CD14-positive monocyte (primary cell): ENCODE results near the gene C15orf61. TPM values are rescaled to one million over a fixed set of nuclear protein-coding genes. Genes with fewer than 3 reads are reported as not detected.

ENCODE experiments used
- DNase-seq, 3 donors: peaks; one replicate each; pipeline ENCODE4 v3.0.0-alpha.2; 2011 to 2022
- H2AFZ ChIP-seq: 2 replicates; pipeline ENCODE4 v1.6.0; 2012; ENCODE audit warnings: mild to moderate bottlenecking, low read depth, low read length, inconsistent platforms; ENCODE audit not compliant: insufficient read depth, poor library complexity, severe bottlenecking
- H3K27ac ChIP-seq, 2 donors: 1 replicate in 1 of 2; 2 replicates in 1 of 2; pipeline ENCODE4 v1.5.1; 2012 to 2013; ENCODE audit warnings: low read length in 2 of 2, control low read depth in 1 of 2, inconsistent platforms in 1 of 2, low read depth in 1 of 2, mild to moderate bottlenecking in 1 of 2
- H3K27me3 ChIP-seq, 2 donors: one replicate each; pipeline versions ENCODE4 v1.6.0 to v1.6.1; 2011 to 2013; ENCODE audit warnings: low read length in 2 of 2; ENCODE audit not compliant: control insufficient read depth in 2 of 2, insufficient read depth in 2 of 2
- H3K36me3 ChIP-seq, 2 donors: replicated peaks in 1 of 2; 1 replicate in 1 of 2; 2 replicates in 1 of 2; pipeline versions ENCODE4 v1.5.1 to v1.6.1; 2012 to 2013; ENCODE audit warnings: low read length in 2 of 2, control low read depth in 1 of 2, inconsistent platforms in 1 of 2, mild to moderate bottlenecking in 1 of 2; ENCODE audit not compliant: insufficient read depth in 2 of 2, control insufficient read depth in 1 of 2
- H3K4me1 ChIP-seq, 2 donors: 1 replicate in 1 of 2; 2 replicates in 1 of 2; pipeline versions ENCODE4 v1.5.1 to v1.6.1; 2012 to 2013; ENCODE audit warnings: low read length in 2 of 2, control low read depth in 1 of 2, inconsistent platforms in 1 of 2, mild to moderate bottlenecking in 1 of 2, moderate library complexity in 1 of 2; ENCODE audit not compliant: insufficient read depth in 2 of 2, control insufficient read depth in 1 of 2
- H3K4me2 ChIP-seq: replicated peaks from 2 replicates; pipeline ENCODE3; 2012; ENCODE audit warnings: low read length, moderate library complexity, mild to moderate bottlenecking; ENCODE audit not compliant: poor library complexity, severe bottlenecking; ENCODE audit errors: extremely low read depth
- H3K4me3 ChIP-seq, 3 experiments: fragments of 200-600 bp in 1 of 3; sonication (generic) in 1 of 3; replicated peaks in 1 of 3; 1 replicate in 2 of 3; 2 replicates in 1 of 3; pipeline ENCODE4 v1.5.1; 2011 to 2013; ENCODE audit warnings: low read length in 3 of 3, mild to moderate bottlenecking in 3 of 3, control low read depth in 2 of 3, low read depth in 2 of 3, inconsistent platforms in 1 of 3, moderate library complexity in 1 of 3
- H3K79me2 ChIP-seq: 2 replicates; pipeline ENCODE4 v1.6.0; 2012; ENCODE audit warnings: mild to moderate bottlenecking, control low read depth, inconsistent platforms, low read length, moderate library complexity; ENCODE audit not compliant: insufficient read depth
- H3K9ac ChIP-seq: 2 replicates; pipeline ENCODE4 v1.6.0; 2017; ENCODE audit warnings: low read length, mild to moderate bottlenecking; ENCODE audit not compliant: insufficient read depth, poor library complexity, severe bottlenecking
- H3K9me3 ChIP-seq, 2 donors: replicated peaks in 1 of 2; 1 replicate in 1 of 2; 2 replicates in 1 of 2; pipeline versions ENCODE4 v1.5.1 to v1.6.1; 2012 to 2013; ENCODE audit warnings: low read length in 2 of 2, control low read depth in 1 of 2; ENCODE audit not compliant: control insufficient read depth in 1 of 2, insufficient read depth in 1 of 2
- H4K20me1 ChIP-seq: 2 replicates; pipeline ENCODE4 v1.6.0; 2012; ENCODE audit warnings: mild to moderate bottlenecking, low read length, control low read depth, moderate library complexity; ENCODE audit not compliant: insufficient read depth
- H3K27ac Mint-ChIP-seq, 7 donors: one replicate each; pipeline ENCODE4 v1.8.0; 2020; ENCODE audit warnings: mild to moderate bottlenecking in 7 of 7, mixed read lengths in 7 of 7, moderate library complexity in 6 of 7, inconsistent platforms in 2 of 7
- H3K27me3 Mint-ChIP-seq, 3 donors: one replicate each; pipeline ENCODE4 v1.8.0; 2021 to 2022; ENCODE audit warnings: low read depth in 3 of 3, mild to moderate bottlenecking in 3 of 3, mixed read lengths in 3 of 3, moderate library complexity in 3 of 3, inconsistent platforms in 1 of 3
- H3K36me3 Mint-ChIP-seq, 2 donors: one replicate each; pipeline ENCODE4 v1.8.0; 2020; ENCODE audit warnings: mixed read lengths in 2 of 2, inconsistent platforms in 1 of 2, mild to moderate bottlenecking in 1 of 2
- H3K4me1 Mint-ChIP-seq: one replicate; pipeline ENCODE4 v1.8.0; 2020; ENCODE audit warnings: mild to moderate bottlenecking, mixed read lengths
- H3K4me3 Mint-ChIP-seq, 2 donors: one replicate each; pipeline ENCODE4 v1.8.0; 2020; ENCODE audit warnings: mild to moderate bottlenecking in 2 of 2, mixed read lengths in 2 of 2, moderate library complexity in 1 of 2
- H3K9me3 Mint-ChIP-seq, 7 donors: one replicate each; pipeline ENCODE4 v1.8.0; 2020 to 2022; ENCODE audit warnings: mixed read lengths in 7 of 7, mild to moderate bottlenecking in 6 of 7, moderate library complexity in 6 of 7, inconsistent platforms in 2 of 7
- WGBS: methylation state at CpG from one replicate; pipeline ENCODE4 v1.1.5; 2013; ENCODE audit warnings: missing lambda C conversion rate; ENCODE audit not compliant: insufficient coverage; 5-methylcytosine and 5-hydroxymethylcytosine counted together
- intact Hi-C, 2 donors: fragments of 100-400 bp; cut with micrococcal nuclease; formaldehyde crosslinking; loops; one replicate each; pipeline versions ENCODE4 v1.15.0 to v1.15.1; 2023
- polyA plus RNA-seq, 3 donors: library from polyadenylated mRNA; depleted of rRNA in 1 of 3; unstranded in 2 of 3; stranded (reverse) in 1 of 3; fragments of 300-500 nt in 2 of 3; fragments of >200 nt in 1 of 3; fragmentation: Illumina TruSeq in 2 of 3; gene quantifications; 1 replicate in 2 of 3; 2 replicates in 1 of 3; pipeline ENCODE4 v1.2.3, GENCODE V29; 2012 to 2021
- TF ChIP-seq, protein P1 (sequence below): fragments of 200-600 bp; IDR thresholded peaks from one replicate; pipeline ENCODE4 v1.8.0; 2022; ENCODE audit warnings: antibody characterized with exemption, mild to moderate bottlenecking

Gene C15orf61
- polyA plus RNA-seq, 3 donors = 3.2 to 3.9 (median 3.6) TPM

DNA sequence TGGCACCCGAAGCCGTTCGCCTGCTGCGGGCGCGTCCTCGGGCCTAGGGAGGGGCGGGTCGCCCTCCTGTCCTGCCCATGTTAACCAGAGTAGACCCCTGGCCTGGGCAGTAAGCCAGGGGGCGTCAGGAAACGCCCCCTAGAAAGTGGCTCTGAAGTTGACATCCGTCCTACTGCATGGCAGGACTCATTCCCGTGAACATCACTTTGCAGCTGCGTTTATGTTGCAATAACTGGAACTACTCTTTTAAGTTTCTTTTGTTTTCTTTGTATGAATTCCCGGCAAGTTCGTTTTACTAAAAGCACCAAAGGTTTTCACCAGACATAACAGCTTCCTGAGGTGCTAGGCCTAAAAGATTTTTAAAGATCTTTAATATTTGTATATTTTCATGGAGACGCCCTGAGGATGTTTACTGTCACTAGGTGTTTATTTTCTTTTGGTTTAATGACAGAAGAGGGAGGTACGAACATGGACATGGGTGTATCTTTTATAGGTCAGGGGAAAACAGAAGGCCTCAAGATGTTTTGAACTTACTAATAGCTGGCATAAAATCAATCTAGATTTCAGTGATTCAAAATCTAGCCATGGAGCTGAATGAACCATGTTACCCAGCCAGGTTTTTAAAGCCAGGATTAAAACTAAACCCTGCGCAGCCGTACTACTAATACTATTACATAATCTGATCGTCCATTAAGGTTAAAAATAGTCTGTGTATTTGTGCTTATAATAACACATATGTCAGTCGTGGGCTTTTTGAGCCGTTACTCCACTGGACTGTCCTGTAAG lies 1.0 kb downstream of the C15orf61 start:
- Mint-ChIP-seq H3K4me1 (peaks cover 28% of the 10 kb centered on the region), H3K27ac (peak overlapping the region; percentile 95 to 97 (median 96)), H3K27me3 (no peaks in the 10 kb centered on the region), H3K36me3 (peaks cover 5 to 7% of the 10 kb centered on the region in 2 donors), H3K9me3 (no peaks in the 10 kb centered on the region), H3K4me3 (peak overlapping the region; percentile 91 to 92)
- peak overlapping the region; percentile 93 for H3K9ac ChIP-seq
- 1% methylated on average over 12 of the region's 23 CpGs for WGBS
- H3K36me3 ChIP-seq = peaks cover 3 to 12% of the 10 kb centered on the region in 2 donors
- H2AFZ ChIP-seq = peak overlapping the region; percentile 86
- H3K4me3 ChIP-seq = peak overlapping the region; percentile 66 to 88 (median 67)
- peak overlapping the region; percentile 90 to 98 for H3K27ac ChIP-seq
- TF ChIP-seq, protein P1, sequence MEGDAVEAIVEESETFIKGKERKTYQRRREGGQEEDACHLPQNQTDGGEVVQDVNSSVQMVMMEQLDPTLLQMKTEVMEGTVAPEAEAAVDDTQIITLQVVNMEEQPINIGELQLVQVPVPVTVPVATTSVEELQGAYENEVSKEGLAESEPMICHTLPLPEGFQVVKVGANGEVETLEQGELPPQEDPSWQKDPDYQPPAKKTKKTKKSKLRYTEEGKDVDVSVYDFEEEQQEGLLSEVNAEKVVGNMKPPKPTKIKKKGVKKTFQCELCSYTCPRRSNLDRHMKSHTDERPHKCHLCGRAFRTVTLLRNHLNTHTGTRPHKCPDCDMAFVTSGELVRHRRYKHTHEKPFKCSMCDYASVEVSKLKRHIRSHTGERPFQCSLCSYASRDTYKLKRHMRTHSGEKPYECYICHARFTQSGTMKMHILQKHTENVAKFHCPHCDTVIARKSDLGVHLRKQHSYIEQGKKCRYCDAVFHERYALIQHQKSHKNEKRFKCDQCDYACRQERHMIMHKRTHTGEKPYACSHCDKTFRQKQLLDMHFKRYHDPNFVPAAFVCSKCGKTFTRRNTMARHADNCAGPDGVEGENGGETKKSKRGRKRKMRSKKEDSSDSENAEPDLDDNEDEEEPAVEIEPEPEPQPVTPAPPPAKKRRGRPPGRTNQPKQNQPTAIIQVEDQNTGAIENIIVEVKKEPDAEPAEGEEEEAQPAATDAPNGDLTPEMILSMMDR = no peak
- peak in 2 of 3 donors; percentile 12 to 20 for DNase-seq
- peaks cover 26 to 44% of the 10 kb centered on the region in 2 donors for H3K4me1 ChIP-seq
- H3K27me3 ChIP-seq = no peaks in the 10 kb centered on the region
- H4K20me1 ChIP-seq = no peaks in the 10 kb centered on the region
- H3K9me3 ChIP-seq = no peaks in the 10 kb centered on the region
- intact Hi-C loops = loop anchor here (2.0 to 10.0 kb wide), 2 partner anchors 21 to 313 kb away; partner anchors contain the start of gene MAP2K5 (in 1 of the 2)
- H3K4me2 ChIP-seq = peak overlapping the region; percentile 95
- H3K79me2 ChIP-seq = peaks cover 49% of the 10 kb centered on the region

DNA sequence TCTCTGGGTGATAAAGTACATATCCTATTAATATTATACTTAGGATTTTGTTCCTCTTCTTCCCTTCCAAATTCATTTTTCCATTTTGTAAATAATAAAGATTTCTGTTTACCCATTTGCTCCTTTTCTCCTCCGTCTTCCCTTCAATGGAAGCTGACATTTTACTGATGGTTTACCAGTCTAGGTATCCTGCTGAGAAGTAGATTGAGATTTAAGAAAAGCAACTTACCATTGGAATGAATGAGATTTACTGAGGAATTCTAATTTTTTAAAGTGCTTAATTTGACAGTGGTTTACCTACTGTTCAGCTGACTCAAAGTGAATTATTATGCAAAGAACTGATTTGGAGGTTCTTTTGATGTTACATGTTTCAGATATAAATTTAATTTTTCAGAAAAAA lies 2.4 kb downstream of the C15orf61 start:
- intact Hi-C loops = loop anchor here (10.0 kb wide), 1 partner anchor 311 kb away; no protein-coding TSS in a partner anchor
- TF ChIP-seq, protein P1 = no peak
- peak overlapping the region in 1 of 7 donors; percentile 46 for H3K27ac Mint-ChIP-seq
- DNase-seq = no peak
- WGBS = no CpG with 5 or more reads among the region's 1 CpG
- no peaks in the 10 kb centered on the region for H4K20me1 ChIP-seq
- H3K27ac ChIP-seq = no peak overlapping the region
- H3K9me3 ChIP-seq = no peaks in the 10 kb centered on the region
- H2AFZ ChIP-seq = no peak overlapping the region
- no peak overlapping the region for H3K4me3 Mint-ChIP-seq
- peaks cover 49% of the 10 kb centered on the region for H3K79me2 ChIP-seq
- H3K36me3 Mint-ChIP-seq = peaks cover 9 to 13% of the 10 kb centered on the region in 2 donors
- H3K4me1 ChIP-seq = peaks cover 26 to 42% of the 10 kb centered on the region in 2 donors
- H3K36me3 ChIP-seq = peaks cover 10 to 26% of the 10 kb centered on the region in 2 donors
- H3K27me3 ChIP-seq = no peaks in the 10 kb centered on the region
- H3K4me2 ChIP-seq = no peak overlapping the region
- H3K27me3 Mint-ChIP-seq = no peaks in the 10 kb centered on the region
- H3K4me3 ChIP-seq = no peak overlapping the region
- peaks cover 28% of the 10 kb centered on the region for H3K4me1 Mint-ChIP-seq
- H3K9me3 Mint-ChIP-seq = no peaks in the 10 kb centered on the region
- H3K9ac ChIP-seq = no peak overlapping the region
